ENCODE data around the gene ANKS3.

- TF ChIP-seq, protein P1, sequence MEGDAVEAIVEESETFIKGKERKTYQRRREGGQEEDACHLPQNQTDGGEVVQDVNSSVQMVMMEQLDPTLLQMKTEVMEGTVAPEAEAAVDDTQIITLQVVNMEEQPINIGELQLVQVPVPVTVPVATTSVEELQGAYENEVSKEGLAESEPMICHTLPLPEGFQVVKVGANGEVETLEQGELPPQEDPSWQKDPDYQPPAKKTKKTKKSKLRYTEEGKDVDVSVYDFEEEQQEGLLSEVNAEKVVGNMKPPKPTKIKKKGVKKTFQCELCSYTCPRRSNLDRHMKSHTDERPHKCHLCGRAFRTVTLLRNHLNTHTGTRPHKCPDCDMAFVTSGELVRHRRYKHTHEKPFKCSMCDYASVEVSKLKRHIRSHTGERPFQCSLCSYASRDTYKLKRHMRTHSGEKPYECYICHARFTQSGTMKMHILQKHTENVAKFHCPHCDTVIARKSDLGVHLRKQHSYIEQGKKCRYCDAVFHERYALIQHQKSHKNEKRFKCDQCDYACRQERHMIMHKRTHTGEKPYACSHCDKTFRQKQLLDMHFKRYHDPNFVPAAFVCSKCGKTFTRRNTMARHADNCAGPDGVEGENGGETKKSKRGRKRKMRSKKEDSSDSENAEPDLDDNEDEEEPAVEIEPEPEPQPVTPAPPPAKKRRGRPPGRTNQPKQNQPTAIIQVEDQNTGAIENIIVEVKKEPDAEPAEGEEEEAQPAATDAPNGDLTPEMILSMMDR (IDR thresholded peaks at IDR 0.05): no peak
- no peak for TF ChIP-seq POLR2AphosphoS5 (IDR thresholded peaks at IDR 0.05; ENCODE audit: low read depth, low read length)
- TF ChIP-seq, protein P2, sequence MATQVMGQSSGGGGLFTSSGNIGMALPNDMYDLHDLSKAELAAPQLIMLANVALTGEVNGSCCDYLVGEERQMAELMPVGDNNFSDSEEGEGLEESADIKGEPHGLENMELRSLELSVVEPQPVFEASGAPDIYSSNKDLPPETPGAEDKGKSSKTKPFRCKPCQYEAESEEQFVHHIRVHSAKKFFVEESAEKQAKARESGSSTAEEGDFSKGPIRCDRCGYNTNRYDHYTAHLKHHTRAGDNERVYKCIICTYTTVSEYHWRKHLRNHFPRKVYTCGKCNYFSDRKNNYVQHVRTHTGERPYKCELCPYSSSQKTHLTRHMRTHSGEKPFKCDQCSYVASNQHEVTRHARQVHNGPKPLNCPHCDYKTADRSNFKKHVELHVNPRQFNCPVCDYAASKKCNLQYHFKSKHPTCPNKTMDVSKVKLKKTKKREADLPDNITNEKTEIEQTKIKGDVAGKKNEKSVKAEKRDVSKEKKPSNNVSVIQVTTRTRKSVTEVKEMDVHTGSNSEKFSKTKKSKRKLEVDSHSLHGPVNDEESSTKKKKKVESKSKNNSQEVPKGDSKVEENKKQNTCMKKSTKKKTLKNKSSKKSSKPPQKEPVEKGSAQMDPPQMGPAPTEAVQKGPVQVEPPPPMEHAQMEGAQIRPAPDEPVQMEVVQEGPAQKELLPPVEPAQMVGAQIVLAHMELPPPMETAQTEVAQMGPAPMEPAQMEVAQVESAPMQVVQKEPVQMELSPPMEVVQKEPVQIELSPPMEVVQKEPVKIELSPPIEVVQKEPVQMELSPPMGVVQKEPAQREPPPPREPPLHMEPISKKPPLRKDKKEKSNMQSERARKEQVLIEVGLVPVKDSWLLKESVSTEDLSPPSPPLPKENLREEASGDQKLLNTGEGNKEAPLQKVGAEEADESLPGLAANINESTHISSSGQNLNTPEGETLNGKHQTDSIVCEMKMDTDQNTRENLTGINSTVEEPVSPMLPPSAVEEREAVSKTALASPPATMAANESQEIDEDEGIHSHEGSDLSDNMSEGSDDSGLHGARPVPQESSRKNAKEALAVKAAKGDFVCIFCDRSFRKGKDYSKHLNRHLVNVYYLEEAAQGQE (IDR thresholded peaks at IDR 0.05; ENCODE audit: insufficient read depth in 1 of 2, low read depth in 2 of 2, low read length in 1 of 2): no peak
Measured at GRCh38 chr16:4775005-4775404, 40.9 kb upstream of the ANKS3 start.

Measured in Panc1 (cell line).